Vagina (tissue), 2 donors: ENCODE results near the gene SPECC1L. TPM values are rescaled to one million over a fixed set of nuclear protein-coding genes. Genes with fewer than 3 reads are reported as not detected.

ENCODE experiments used
- DNase-seq, 2 donors: peaks; one replicate each; pipeline ENCODE4 v3.0.0-alpha.2; 2017; ENCODE audit errors: extremely low spot score in 2 of 2
- H3K27ac ChIP-seq: fragments of 200-600 bp; sonication (generic); one replicate; pipeline ENCODE4 v1.5.1; 2019
- H3K27me3 ChIP-seq: fragments of 200-600 bp; sonication (generic); one replicate; pipeline ENCODE4 v1.5.1; 2019
- H3K36me3 ChIP-seq, 2 donors: fragments of 200-600 bp; sonication (generic); one replicate each; pipeline ENCODE4 v1.5.1; 2017 to 2019
- H3K4me1 ChIP-seq: fragments of 200-600 bp; sonication (generic); one replicate; pipeline ENCODE4 v1.5.1; 2019
- H3K4me3 ChIP-seq, 2 donors: fragments of 200-600 bp; sonication (generic); 1 replicate in 1 of 2; 2 replicates in 1 of 2; pipeline ENCODE4 v1.5.1; 2016 to 2019
- H3K9me3 ChIP-seq: fragments of 200-600 bp; sonication (generic); one replicate; pipeline ENCODE4 v1.5.1; 2019
- POLR2A ChIP-seq, 2 donors: fragments of 450-650 bp; IDR thresholded peaks; one replicate each; pipeline ENCODE4 v1.6.1; 2017; ENCODE audit warnings: antibody characterized with exemption in 2 of 2, mild to moderate bottlenecking in 2 of 2, moderate library complexity in 2 of 2
- POLR2AphosphoS5 ChIP-seq, 2 donors: sonication (generic); formaldehyde crosslinking; IDR thresholded peaks; one replicate each; pipeline ENCODE4 v1.9.0; 2017; ENCODE audit warnings: antibody characterized with exemption in 2 of 2, mild to moderate bottlenecking in 2 of 2, low read depth in 1 of 2; ENCODE audit not compliant: insufficient read depth in 1 of 2
- intact Hi-C: fragments of 100-400 bp; cut with DNase I; formaldehyde crosslinking; loops from one replicate; pipeline ENCODE4 v1.15.1; 2023
- total RNA-seq: library from RNA; depleted of rRNA; stranded (reverse); fragments of >200 nt; gene quantifications from one replicate; pipeline ENCODE4 v1.2.3, GENCODE V29; 2016
- TF ChIP-seq, protein P1 (sequence below), 3 experiments: fragments of 450-650 bp in 2 of 3; fragments of 200-600 bp in 1 of 3; sonication (generic) in 1 of 3; IDR thresholded peaks; one replicate each; pipeline ENCODE4 v1.5.1; 2017 to 2019; ENCODE audit warnings: antibody characterized with exemption in 3 of 3, mild to moderate bottlenecking in 2 of 3, moderate library complexity in 2 of 3

Gene SPECC1L
- total RNA-seq, 1 donor from 2014 or later: 38.8 TPM

- Histone ChIP-seq H3K4me1 (peaks cover 28% of the 10 kb centered on the region), H3K27me3 (no peaks in the 10 kb centered on the region), H3K4me3 (no peak overlapping the region), H3K27ac (no peak overlapping the region), H3K36me3 (peaks cover 0 to 20% of the 10 kb centered on the region in 2 donors), H3K9me3 (no peaks in the 10 kb centered on the region)
- DNase-seq: no peak
- intact Hi-C loops: no loop called here
- TF ChIP-seq, protein P1, sequence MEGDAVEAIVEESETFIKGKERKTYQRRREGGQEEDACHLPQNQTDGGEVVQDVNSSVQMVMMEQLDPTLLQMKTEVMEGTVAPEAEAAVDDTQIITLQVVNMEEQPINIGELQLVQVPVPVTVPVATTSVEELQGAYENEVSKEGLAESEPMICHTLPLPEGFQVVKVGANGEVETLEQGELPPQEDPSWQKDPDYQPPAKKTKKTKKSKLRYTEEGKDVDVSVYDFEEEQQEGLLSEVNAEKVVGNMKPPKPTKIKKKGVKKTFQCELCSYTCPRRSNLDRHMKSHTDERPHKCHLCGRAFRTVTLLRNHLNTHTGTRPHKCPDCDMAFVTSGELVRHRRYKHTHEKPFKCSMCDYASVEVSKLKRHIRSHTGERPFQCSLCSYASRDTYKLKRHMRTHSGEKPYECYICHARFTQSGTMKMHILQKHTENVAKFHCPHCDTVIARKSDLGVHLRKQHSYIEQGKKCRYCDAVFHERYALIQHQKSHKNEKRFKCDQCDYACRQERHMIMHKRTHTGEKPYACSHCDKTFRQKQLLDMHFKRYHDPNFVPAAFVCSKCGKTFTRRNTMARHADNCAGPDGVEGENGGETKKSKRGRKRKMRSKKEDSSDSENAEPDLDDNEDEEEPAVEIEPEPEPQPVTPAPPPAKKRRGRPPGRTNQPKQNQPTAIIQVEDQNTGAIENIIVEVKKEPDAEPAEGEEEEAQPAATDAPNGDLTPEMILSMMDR (IDR thresholded peaks at IDR 0.05): no peak
- TF ChIP-seq POLR2A (IDR thresholded peaks at IDR 0.05): no peak
- TF ChIP-seq POLR2AphosphoS5 (IDR thresholded peaks at IDR 0.05; ENCODE audit: insufficient read depth in 1 of 2, low read depth in 1 of 2): no peak
Measured at GRCh38 chr22:24392218-24392931, 121.7 kb downstream of the SPECC1L start.

- intact Hi-C loops: no loop called here
- TF ChIP-seq, protein P1 (IDR thresholded peaks at IDR 0.05): no peak
- no peak for TF ChIP-seq POLR2A (IDR thresholded peaks at IDR 0.05)
- TF ChIP-seq POLR2AphosphoS5 (IDR thresholded peaks at IDR 0.05; ENCODE audit: insufficient read depth in 1 of 2, low read depth in 1 of 2): no peak
Measured at GRCh38 chr22:24393012-24393559, 122.5 kb downstream of the SPECC1L start.

DNA sequence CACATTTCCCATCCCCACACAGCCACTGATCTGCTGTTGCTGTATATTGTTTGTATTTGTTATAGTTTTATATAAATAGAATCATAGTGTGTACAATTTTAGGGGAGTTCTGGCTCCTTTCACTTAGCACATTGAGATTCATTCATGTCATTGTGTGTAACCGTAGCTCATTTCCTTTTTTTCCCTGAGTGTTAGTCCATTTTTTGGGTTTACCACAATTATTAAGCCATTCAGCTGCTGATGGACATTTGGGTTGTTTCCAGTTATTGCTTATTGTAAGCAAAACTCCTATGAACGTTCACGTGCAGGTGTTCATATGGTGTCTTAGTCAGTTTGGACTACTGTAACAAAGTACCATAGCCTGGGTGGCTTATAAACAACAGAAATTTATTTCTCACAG lies 123.2 kb downstream of the SPECC1L start:
- Histone ChIP-seq H3K27me3 (no peaks in the 10 kb centered on the region), H3K27ac (no peak overlapping the region), H3K36me3 (peaks cover 0 to 20% of the 10 kb centered on the region in 2 donors), H3K9me3 (no peaks in the 10 kb centered on the region), H3K4me1 (peaks cover 28% of the 10 kb centered on the region), H3K4me3 (no peak overlapping the region)
- DNase-seq: no peak
- intact Hi-C loops: no loop called here
- TF ChIP-seq, protein P1 (IDR thresholded peaks at IDR 0.05): no peak
- no peak for TF ChIP-seq POLR2A (IDR thresholded peaks at IDR 0.05)
- TF ChIP-seq POLR2AphosphoS5 (IDR thresholded peaks at IDR 0.05; ENCODE audit: insufficient read depth in 1 of 2, low read depth in 1 of 2): no peak

More at GRCh38 chr22:24393012-24393559, 122.5 kb downstream of the SPECC1L start:
- no peak overlapping the region for H3K27ac ChIP-seq
- no peaks in the 10 kb centered on the region for H3K9me3 ChIP-seq
- no peaks in the 10 kb centered on the region for H3K27me3 ChIP-seq
- peaks cover 0 to 20% of the 10 kb centered on the region in 2 donors for H3K36me3 ChIP-seq
- no peak overlapping the region for H3K4me3 ChIP-seq
- H3K4me1 ChIP-seq: peaks cover 28% of the 10 kb centered on the region
- no peak for DNase-seq

DNA sequence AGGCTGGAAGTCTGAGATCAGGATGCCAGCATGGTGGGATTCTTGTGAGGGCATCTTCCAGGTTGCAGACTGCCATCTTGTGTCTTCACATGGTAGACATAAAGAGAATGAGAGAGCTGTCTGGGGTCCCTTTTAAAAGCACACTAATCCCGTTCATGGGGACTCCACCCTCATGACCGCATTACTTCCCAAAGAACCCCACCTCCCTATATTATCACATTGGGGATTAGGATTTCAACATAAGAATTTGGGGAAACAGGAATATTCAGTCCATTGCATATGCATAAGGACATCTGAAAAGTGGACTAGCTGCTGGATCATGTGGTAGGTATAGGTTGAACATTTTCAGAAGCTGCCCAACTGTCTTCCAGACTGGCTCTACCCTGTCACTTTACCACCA lies 123.6 kb downstream of the SPECC1L start:
- TF ChIP-seq POLR2A (IDR thresholded peaks at IDR 0.05): no peak
- TF ChIP-seq, protein P1 (IDR thresholded peaks at IDR 0.05): no peak
- no peak for TF ChIP-seq POLR2AphosphoS5 (IDR thresholded peaks at IDR 0.05; ENCODE audit: insufficient read depth in 1 of 2, low read depth in 1 of 2)
- peaks cover 28% of the 10 kb centered on the region for H3K4me1 ChIP-seq
- H3K27me3 ChIP-seq: no peaks in the 10 kb centered on the region
- no peak for DNase-seq
- H3K36me3 ChIP-seq: peaks cover 0 to 20% of the 10 kb centered on the region in 2 donors
- intact Hi-C loops: no loop called here
- no peaks in the 10 kb centered on the region for H3K9me3 ChIP-seq
- no peak overlapping the region for H3K27ac ChIP-seq
- no peak overlapping the region for H3K4me3 ChIP-seq

DNA sequence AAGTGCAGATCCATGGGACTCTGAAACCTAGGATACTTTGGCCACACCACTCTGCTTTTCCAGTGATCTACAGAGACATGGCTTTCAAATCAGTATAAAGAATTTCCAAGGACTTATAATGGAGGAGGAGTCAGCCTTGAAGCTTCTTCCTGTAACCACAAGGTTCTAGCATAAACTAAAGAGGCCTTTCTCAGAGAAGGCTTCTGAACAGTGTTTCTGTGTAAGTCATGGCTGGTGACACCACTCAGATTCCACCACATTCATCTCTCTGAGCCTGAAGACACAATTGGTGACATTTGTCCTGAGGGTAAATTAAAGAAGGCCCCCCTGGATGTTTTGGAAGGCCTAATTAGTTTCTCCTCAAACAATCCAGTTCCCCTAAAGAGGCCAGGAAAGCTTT lies 127.8 kb downstream of the SPECC1L start:
- no peaks in the 10 kb centered on the region for H3K27me3 ChIP-seq
- no peaks in the 10 kb centered on the region for H3K9me3 ChIP-seq
- H3K27ac ChIP-seq: no peak overlapping the region
- H3K4me3 ChIP-seq: no peak overlapping the region
- no peak for TF ChIP-seq POLR2AphosphoS5 (IDR thresholded peaks at IDR 0.05; ENCODE audit: insufficient read depth in 1 of 2, low read depth in 1 of 2)
- TF ChIP-seq, protein P1 (IDR thresholded peaks at IDR 0.05): no peak
- no peak for TF ChIP-seq POLR2A (IDR thresholded peaks at IDR 0.05)
- H3K36me3 ChIP-seq: peaks cover 0 to 20% of the 10 kb centered on the region in 2 donors
- no peak for DNase-seq
- peaks cover 34% of the 10 kb centered on the region for H3K4me1 ChIP-seq
- intact Hi-C loops: no loop called here
